GM12878 (cell line): ENCODE measurements around the gene TRHDE. TPM values are rescaled to one million over a fixed set of nuclear protein-coding genes. Genes with fewer than 3 reads are reported as not detected.

Experiments
- ATAC-seq: fragments of 200-7000 bp; cut with Tn5 transposase; 3 replicates; pipeline ENCODE4 v1.9.1; 2020; ENCODE audit warnings: mild to moderate bottlenecking, moderate library complexity
- BruUV-seq: library from RNA; stranded (reverse); fragments of 400-500 nt; replicated peaks from 2 replicates; lab custom pipeline; 2021; lab: Mats Ljungman, UMichigan
- CTCF ChIA-PET: fragments of 300-600 bp; sonication (Branson Sonifier 250); formaldehyde crosslinking; extraction: SDS; loops from one replicate; lab custom pipeline; 2021; ENCODE audit warnings: inconsistent platforms; lab: Yijun Ruan, JAX
- POLR2A ChIA-PET: fragments of 350-600 bp; formaldehyde crosslinking; extraction: SDS; loops from one replicate; lab custom pipeline; 2021; ENCODE audit warnings: inconsistent platforms; lab: Charles Lee
- RAD21 ChIA-PET: fragments of 300-600 bp; sonication (Branson Sonifier 250); formaldehyde crosslinking; loops from one replicate; lab custom pipeline; 2023; ENCODE audit warnings: antibody characterized with exemption; ENCODE audit not compliant: unreplicated experiment; lab: Charles Lee
- SMC1A ChIA-PET: fragments of 300-600 bp; sonication (Branson Sonifier 250); formaldehyde crosslinking; loops from one replicate; lab custom pipeline; 2023; ENCODE audit not compliant: unreplicated experiment, uncharacterized antibody; lab: Charles Lee
- DNase-seq: peaks from one replicate; pipeline ENCODE4 v3.0.0-alpha.2; 2011; ENCODE audit warnings: low read depth, low spot score
- FAIRE-seq: peaks from 3 replicates; lab custom pipeline; 2011; peaks lifted over from hg19 to GRCh38; lab: Jason Lieb, UNC
- H2AFZ ChIP-seq: 2 replicates; pipeline ENCODE4 v1.6.0; 2011; ENCODE audit warnings: low read depth, low read length, control low read depth; ENCODE audit not compliant: control insufficient read depth
- H3K27ac ChIP-seq: 2 replicates; pipeline ENCODE4 v1.5.1; 2011; ENCODE audit warnings: control low read depth; ENCODE audit not compliant: control insufficient read depth, insufficient read depth
- H3K27me3 ChIP-seq, 2 experiments: replicated peaks in 1 of 2; 2 replicates each; pipeline versions ENCODE4 v1.6.0 to v1.6.1; 2011; ENCODE audit warnings: low read length in 1 of 2; ENCODE audit not compliant: control insufficient read depth in 2 of 2, insufficient read depth in 2 of 2
- H3K36me3 ChIP-seq, 2 experiments: 2 replicates each; pipeline ENCODE4 v1.5.1; 2011; ENCODE audit warnings: low read length in 1 of 2; ENCODE audit not compliant: control insufficient read depth in 2 of 2, insufficient read depth in 2 of 2
- H3K4me1 ChIP-seq: 2 replicates; pipeline ENCODE4 v1.6.1; 2011; ENCODE audit warnings: mild to moderate bottlenecking, low read length, moderate library complexity, mixed read lengths; ENCODE audit not compliant: control insufficient read depth, insufficient read depth
- H3K4me2 ChIP-seq: 2 replicates; pipeline ENCODE4 v1.6.0; 2011; ENCODE audit warnings: control low read depth; ENCODE audit not compliant: control insufficient read depth, insufficient read depth
- H3K4me3 ChIP-seq: fragments of 200-600 bp; sonication (generic); 2 replicates; pipeline ENCODE4 v1.5.1; 2016
- H3K79me2 ChIP-seq: 2 replicates; pipeline ENCODE4 v1.6.0; 2011; ENCODE audit warnings: low read length; ENCODE audit not compliant: control insufficient read depth, insufficient read depth
- H3K9ac ChIP-seq: 2 replicates; pipeline ENCODE4 v1.8.0; 2011; ENCODE audit warnings: low read length, control low read depth, mixed read lengths; ENCODE audit not compliant: control insufficient read depth, insufficient read depth
- H3K9me3 ChIP-seq: replicated peaks from 3 replicates; pipeline ENCODE4 v1.5.1; 2011; ENCODE audit warnings: mild to moderate bottlenecking, low read length; ENCODE audit not compliant: control insufficient read depth, insufficient read depth
- H4K20me1 ChIP-seq: 2 replicates; pipeline ENCODE4 v1.6.0; 2011; ENCODE audit not compliant: control insufficient read depth, insufficient read depth
- EED ChIP-seq: sonication (generic); IDR thresholded peaks from 2 replicates; pipeline ENCODE4 v1.6.1; 2016; ENCODE audit warnings: antibody characterized with exemption, low read depth
- FOS ChIP-seq: IDR thresholded peaks from 3 replicates; pipeline ENCODE4 v1.6.1; 2011; ENCODE audit warnings: borderline replicate concordance; ENCODE audit not compliant: insufficient read length; ENCODE audit errors: extremely low read depth
- GABPA ChIP-seq: IDR thresholded peaks from 2 replicates; pipeline ENCODE4 v1.6.1; 2014; ENCODE audit warnings: antibody characterized with exemption, low read depth, mild to moderate bottlenecking, inconsistent platforms
- HDAC2 ChIP-seq: fragments of 200-600 bp; sonication (generic); IDR thresholded peaks from 2 replicates; pipeline ENCODE4 v1.6.1; 2017
- NFXL1 ChIP-seq: fragments of 450-650 bp; IDR thresholded peaks from 2 replicates; pipeline ENCODE4 v1.6.1; 2017; ENCODE audit warnings: antibody characterized with exemption, mild to moderate bottlenecking, borderline replicate concordance
- NRF1 ChIP-seq: conservative IDR thresholded peaks from 2 replicates; pipeline ENCODE4 v1.6.1; 2011; ENCODE audit warnings: mild to moderate bottlenecking, low read depth, low read length, improper control_type of control experiment
- POU2F2 ChIP-seq: IDR thresholded peaks from 3 replicates; pipeline ENCODE4 v1.6.1; 2011; ENCODE audit warnings: low read depth, mild to moderate bottlenecking, low read length, borderline replicate concordance
- SMC3 ChIP-seq: IDR thresholded peaks from 2 replicates; pipeline ENCODE4 v1.6.1; 2011; ENCODE audit warnings: low read length, improper control_type of control experiment, borderline replicate concordance
- TBL1XR1 ChIP-seq: IDR thresholded peaks from 2 replicates; pipeline ENCODE4 v1.6.1; 2012; ENCODE audit warnings: low read depth, low read length, improper control_type of control experiment
- TCF3 ChIP-seq: IDR thresholded peaks from 2 replicates; pipeline ENCODE4 v1.6.1; 2012; ENCODE audit warnings: low read depth, mild to moderate bottlenecking, low read length, borderline replicate concordance; ENCODE audit not compliant: insufficient read depth
- YY1 ChIP-seq: IDR thresholded peaks from 2 replicates; pipeline ENCODE4 v1.6.1; 2011; ENCODE audit warnings: low read depth, mild to moderate bottlenecking, low read length
- ZNF217 ChIP-seq: fragments of 450-650 bp; IDR thresholded peaks from 2 replicates; pipeline ENCODE4 v1.6.1; 2017; ENCODE audit warnings: antibody characterized with exemption, mild to moderate bottlenecking
- whole genome bisulfite sequencing: methylation state at CpG from one replicate; pipeline ENCODE4 v1.1.6; 2016; ENCODE audit warnings: low lambda C conversion rate; ENCODE audit not compliant: insufficient replicate concordance, insufficient coverage; ENCODE audit errors: missing lambda C conversion rate; 5-methylcytosine and 5-hydroxymethylcytosine counted together
- in situ Hi-C: fragments of 300-500 bp; cut with MboI; formaldehyde crosslinking; loops from 9 replicates; pipeline ENCODE4 v1.14.3; 2018; ENCODE audit warnings: mixed read lengths
- intact Hi-C: fragments of 100-400 bp; cut with micrococcal nuclease; formaldehyde crosslinking; loops from one replicate; pipeline ENCODE4 v1.14.2; 2022; ENCODE audit not compliant: unreplicated experiment
- polyA plus RNA-seq, 11 experiments: library from polyadenylated mRNA; depleted of rRNA in 4 of 11; unstranded in 6 of 11; stranded (reverse) in 5 of 11; fragments of >200 nt; fragmentation: Nextera tagmentation in 4 of 11; fragmentation: Illumina TruSeq in 1 of 11; extraction: Ambion mirVana in 4 of 11; extraction: Trizol in 1 of 11; gene quantifications; 1 replicate in 1 of 11; 2 replicates in 10 of 11; pipeline versions ENCODE4 v1.2.1 to v1.2.3, GENCODE V29; 2011 to 2016; ENCODE audit warnings: inconsistent platforms in 2 of 11, missing spikeins in 2 of 11, low read depth in 1 of 11
- total RNA-seq, 4 experiments: library from RNA; depleted of rRNA in 3 of 4; stranded (reverse); fragments of >200 nt in 3 of 4; fragmentation: Illumina TruSeq in 1 of 4; extraction: Trizol in 1 of 4; gene quantifications; 2 replicates each; pipeline versions ENCODE4 v1.2.1 to v1.2.3, GENCODE V29; 2013 to 2021
- TF ChIP-seq, protein P1 (sequence below): fragments of 150-350 bp; IDR thresholded peaks from 2 replicates; pipeline ENCODE4 v1.6.1; 2016; ENCODE audit warnings: low read depth, low read length

The TRHDE gene
- total and polyA plus RNA-seq, 10 of the 15 experiments (the other 5 are each of a cell fraction or from before 2014, with no cell fraction given) = not detected

- ATAC-seq (no peak), FAIRE-seq (no peak), DNase-seq (no peak)
- POLR2A ChIA-PET = no interaction called here
- Histone ChIP-seq H3K36me3 (no peaks in the 10 kb centered on the region), H3K9me3 (no peaks in the 10 kb centered on the region), H3K27ac (no peak overlapping the region), H3K79me2 (no peaks in the 10 kb centered on the region), H3K4me2 (no peak overlapping the region), H4K20me1 (no peaks in the 10 kb centered on the region), H3K4me3 (no peak overlapping the region), H3K27me3 (peaks cover 9 to 10% of the 10 kb centered on the region in 2 experiments), H3K4me1 (no peaks in the 10 kb centered on the region), H2AFZ (no peak overlapping the region), H3K9ac (no peak overlapping the region)
- in situ Hi-C loops (no loop called here), intact Hi-C loops (no loop called here)
- BruUV-seq = no TSS peak
- 0% methylated on average over 1 of the region's 1 CpG for WGBS
- RAD21 ChIA-PET = no interaction called here
- SMC1A ChIA-PET = no interaction called here
- TF ChIP-seq SMC3 = no peak
- TF ChIP-seq EED = no peak
- no peak for TF ChIP-seq NRF1
- no peak for TF ChIP-seq POU2F2
- no peak for TF ChIP-seq TCF3
- no peak for TF ChIP-seq FOS
- no peak for TF ChIP-seq HDAC2
- TF ChIP-seq GABPA = no peak
- TF ChIP-seq TBL1XR1 = no peak
- TF ChIP-seq YY1 = no peak
- TF ChIP-seq NFXL1 = no peak
- TF ChIP-seq, protein P1, sequence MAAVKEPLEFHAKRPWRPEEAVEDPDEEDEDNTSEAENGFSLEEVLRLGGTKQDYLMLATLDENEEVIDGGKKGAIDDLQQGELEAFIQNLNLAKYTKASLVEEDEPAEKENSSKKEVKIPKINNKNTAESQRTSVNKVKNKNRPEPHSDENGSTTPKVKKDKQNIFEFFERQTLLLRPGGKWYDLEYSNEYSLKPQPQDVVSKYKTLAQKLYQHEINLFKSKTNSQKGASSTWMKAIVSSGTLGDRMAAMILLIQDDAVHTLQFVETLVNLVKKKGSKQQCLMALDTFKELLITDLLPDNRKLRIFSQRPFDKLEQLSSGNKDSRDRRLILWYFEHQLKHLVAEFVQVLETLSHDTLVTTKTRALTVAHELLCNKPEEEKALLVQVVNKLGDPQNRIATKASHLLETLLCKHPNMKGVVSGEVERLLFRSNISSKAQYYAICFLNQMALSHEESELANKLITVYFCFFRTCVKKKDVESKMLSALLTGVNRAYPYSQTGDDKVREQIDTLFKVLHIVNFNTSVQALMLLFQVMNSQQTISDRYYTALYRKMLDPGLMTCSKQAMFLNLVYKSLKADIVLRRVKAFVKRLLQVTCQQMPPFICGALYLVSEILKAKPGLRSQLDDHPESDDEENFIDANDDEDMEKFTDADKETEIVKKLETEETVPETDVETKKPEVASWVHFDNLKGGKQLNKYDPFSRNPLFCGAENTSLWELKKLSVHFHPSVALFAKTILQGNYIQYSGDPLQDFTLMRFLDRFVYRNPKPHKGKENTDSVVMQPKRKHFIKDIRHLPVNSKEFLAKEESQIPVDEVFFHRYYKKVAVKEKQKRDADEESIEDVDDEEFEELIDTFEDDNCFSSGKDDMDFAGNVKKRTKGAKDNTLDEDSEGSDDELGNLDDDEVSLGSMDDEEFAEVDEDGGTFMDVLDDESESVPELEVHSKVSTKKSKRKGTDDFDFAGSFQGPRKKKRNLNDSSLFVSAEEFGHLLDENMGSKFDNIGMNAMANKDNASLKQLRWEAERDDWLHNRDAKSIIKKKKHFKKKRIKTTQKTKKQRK = no peak
- TF ChIP-seq ZNF217 = no peak
- CTCF ChIA-PET = no interaction called here
Observed at GRCh38 chr12:72269491-72269890, 2.7 kb upstream of the TRHDE start.
